ENCODE data around the gene STIP1.
A peak's percentile ranks its signal among the peaks of the same experiment; 100 is the strongest.

The STIP1 gene

GRCh38 chr11:64185693-64186491 lies at the start of gene STIP1:
TSS of gene STIP1 (plus strand) at chr11:64186171. CDS start at chr11:64186262, 91 bp downstream.
- H3K36me3 ChIP-seq: peaks cover 22% of the 10 kb centered on the region

DNA sequence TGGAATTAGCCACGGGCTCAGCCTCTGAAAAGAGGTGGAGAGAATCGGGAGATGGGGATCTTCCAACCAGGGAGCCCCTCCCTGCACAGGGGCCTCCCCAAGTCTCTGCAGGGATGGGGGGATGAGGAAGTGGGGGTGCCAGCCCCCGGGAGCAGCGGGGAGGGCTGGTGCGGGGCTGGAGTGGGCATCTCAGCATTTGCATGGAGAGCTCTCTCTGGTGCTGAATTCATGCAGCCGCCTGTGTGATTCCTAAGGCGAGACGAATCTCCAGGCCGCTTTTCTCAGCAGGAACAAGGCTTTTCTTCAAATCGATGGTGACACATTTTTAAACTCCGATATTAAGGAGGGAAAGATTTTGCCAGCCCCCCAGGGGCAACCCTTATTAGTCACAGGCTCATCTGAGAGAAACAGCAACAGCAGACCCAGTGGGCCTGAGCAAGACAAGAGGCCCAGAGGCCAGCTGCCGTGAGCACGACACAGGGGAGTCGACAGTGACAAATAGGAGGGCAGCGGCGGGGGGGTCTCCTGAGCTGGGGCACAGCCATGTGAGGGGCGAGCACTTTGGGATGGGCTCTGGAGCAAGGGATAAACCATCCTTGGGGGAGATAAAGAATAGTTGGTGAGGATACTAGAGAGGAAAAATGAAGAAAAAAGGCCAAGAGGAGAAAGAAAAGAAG lies 49.1 kb upstream of the STIP1 start:
- Histone ChIP-seq H3K27me3 (ENCODE audit: insufficient read depth, low read depth, severe bottlenecking) (no peaks in the 10 kb centered on the region), H3K36me3 (no peaks in the 10 kb centered on the region), H3K27ac (no peak overlapping the region; the same call in 1 of the 2 replicates), H3K9me3 (ENCODE audit: severe bottlenecking) (no peaks in the 10 kb centered on the region), H3K4me3 (ENCODE audit: low read depth, low read length) (no peak overlapping the region)
- no peak for DNase-seq
- no peak for TF ChIP-seq CTCF (IDR thresholded peaks at IDR 0.05; ENCODE audit: low read depth, low read length)

More at GRCh38 chr11:64185693-64186491, at the start of gene STIP1:
- H3K4me3 ChIP-seq (ENCODE audit: low read depth, low read length): peak within 1 kb of the TSS; percentile 85
- peak; percentile 99 for DNase-seq
- no peak; the same call in 1 of the 2 replicates for TF ChIP-seq CTCF (IDR thresholded peaks at IDR 0.05; ENCODE audit: low read depth, low read length)
- peak within 1 kb of the TSS; percentile 95 for H3K27ac ChIP-seq
- no peaks in the 10 kb centered on the region for H3K9me3 ChIP-seq (ENCODE audit: severe bottlenecking)
- H3K27me3 ChIP-seq (ENCODE audit: insufficient read depth, low read depth, severe bottlenecking): no peaks in the 10 kb centered on the region

DNA sequence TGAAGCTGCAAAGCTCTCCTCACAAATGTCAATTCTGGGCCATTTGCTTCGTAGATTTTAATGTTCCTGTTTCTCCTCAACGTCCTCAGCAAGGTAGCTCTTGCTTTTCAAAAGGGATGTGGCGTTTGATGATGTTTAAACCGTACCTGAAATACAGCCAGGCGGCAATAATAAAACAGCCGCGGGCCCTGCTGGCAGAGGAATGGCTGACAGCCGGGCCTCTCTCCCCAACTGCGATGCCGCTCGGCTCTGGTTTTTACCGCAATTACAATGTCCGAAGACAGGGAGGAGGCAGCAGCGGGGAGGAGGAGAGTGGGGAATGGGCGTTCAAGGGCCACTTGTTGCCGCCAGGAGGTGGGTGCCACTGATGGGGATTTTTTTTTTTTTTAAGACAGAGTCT lies 47.6 kb upstream of the STIP1 start:
- H3K4me3 ChIP-seq (ENCODE audit: low read depth, low read length): no peak overlapping the region
- TF ChIP-seq CTCF (IDR thresholded peaks at IDR 0.05; ENCODE audit: low read depth, low read length): no peak
- no peaks in the 10 kb centered on the region for H3K27me3 ChIP-seq (ENCODE audit: insufficient read depth, low read depth, severe bottlenecking)
- DNase-seq: no peak
- H3K27ac ChIP-seq: no peak overlapping the region
- H3K9me3 ChIP-seq (ENCODE audit: severe bottlenecking): no peaks in the 10 kb centered on the region
- no peaks in the 10 kb centered on the region for H3K36me3 ChIP-seq

- Histone ChIP-seq H3K27ac (no peak overlapping the region), H3K4me3 (ENCODE audit: low read depth, low read length) (no peak overlapping the region), H3K36me3 (no peaks in the 10 kb centered on the region; the same call in 1 of the 2 replicates), H3K9me3 (ENCODE audit: severe bottlenecking) (no peaks in the 10 kb centered on the region), H3K27me3 (ENCODE audit: insufficient read depth, low read depth, severe bottlenecking) (no peaks in the 10 kb centered on the region)
- DNase-seq: no peak
- TF ChIP-seq CTCF (IDR thresholded peaks at IDR 0.05; ENCODE audit: low read depth, low read length): no peak
Observed at GRCh38 chr11:64139049-64139448, 46.9 kb upstream of the STIP1 start.

GRCh38 chr11:64140082-64140481 lies 45.9 kb upstream of the STIP1 start:
- TF ChIP-seq CTCF (IDR thresholded peaks at IDR 0.05; ENCODE audit: low read depth, low read length): no peak
- H3K27ac ChIP-seq: no peak overlapping the region

More at GRCh38 chr11:64140082-64140481, 45.9 kb upstream of the STIP1 start:
- no peaks in the 10 kb centered on the region; the same call in 1 of the 2 replicates for H3K36me3 ChIP-seq
- H3K9me3 ChIP-seq (ENCODE audit: severe bottlenecking): no peaks in the 10 kb centered on the region
- no peak overlapping the region for H3K4me3 ChIP-seq (ENCODE audit: low read depth, low read length)
- no peaks in the 10 kb centered on the region for H3K27me3 ChIP-seq (ENCODE audit: insufficient read depth, low read depth, severe bottlenecking)
- DNase-seq: no peak
